ENCODE data around the gene STK17B. TPM values are rescaled to one million over a fixed set of nuclear protein-coding genes. Genes with fewer than 3 reads are reported as not detected.
A peak's percentile ranks its signal among the peaks of the same experiment; 100 is the strongest.

Gene STK17B
- total and polyA plus RNA-seq, 2 of the 8 experiments (the other 6 are each of a cell fraction or from before 2014, with no cell fraction given), result 1.8 to 10.5 TPM

DNA sequence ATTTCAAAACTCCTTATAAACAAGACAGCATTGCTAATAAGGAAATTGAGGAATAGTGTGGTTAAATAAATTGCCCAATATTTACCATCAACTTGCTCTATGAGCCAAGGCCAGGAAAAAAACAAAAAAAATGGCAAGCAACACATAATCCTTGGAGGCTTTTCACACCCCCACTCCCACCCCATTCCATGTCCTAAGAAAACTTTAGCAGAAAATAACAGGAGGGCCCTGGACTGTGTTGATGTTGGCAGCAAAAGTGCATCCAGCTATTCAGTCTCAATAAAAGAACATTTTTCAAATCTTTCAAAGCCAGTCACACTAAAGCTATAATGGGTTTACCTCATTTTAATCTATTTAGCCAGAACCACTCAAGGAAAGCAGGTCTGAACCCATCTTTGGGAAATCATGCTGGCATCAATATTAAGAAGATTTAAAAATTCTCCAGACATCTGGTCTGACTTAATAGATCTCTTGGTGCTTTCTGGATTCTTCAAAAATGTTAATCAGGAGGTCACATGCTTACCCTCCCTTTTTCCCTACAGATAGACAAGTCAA lies 34.6 kb upstream of the STK17B start:
- no peak overlapping the region for H3K18ac ChIP-seq (ENCODE audit: extremely low read depth, low read length)
- H2BK120ac ChIP-seq (replicated peaks; ENCODE audit: low read depth, low read length), result no peak overlapping the region
- H4K20me1 ChIP-seq (replicated peaks in 1 of 2; ENCODE audit: control insufficient read depth in 1 of 2, insufficient read depth in 2 of 2, low read length in 2 of 2), result no peaks in the 10 kb centered on the region
- no peak overlapping the region for H4K5ac ChIP-seq (ENCODE audit: insufficient read length, low read depth, low read length)
- FAIRE-seq (no peak), DNase-seq (ENCODE audit: low read depth in 1 of 2, low spot score in 2 of 2) (no peak)
- peaks cover 0 to 2% (median 0%) of the 10 kb centered on the region in 4 experiments; a peak in 2 of 7 replicates for H3K4me1 ChIP-seq (replicated peaks in 1 of 4; ENCODE audit: control insufficient read depth in 3 of 4, insufficient read depth in 4 of 4, low read length in 3 of 4)
- H3K4me2 ChIP-seq (ENCODE audit: insufficient read depth in 1 of 2, low read depth in 2 of 2, low read length in 2 of 2), result no peak overlapping the region
- no peak overlapping the region for H2BK15ac ChIP-seq (ENCODE audit: low read length)
- H4K8ac ChIP-seq (ENCODE audit: extremely low read depth, insufficient read depth, low read length), result no peak overlapping the region
- H4K91ac ChIP-seq (replicated peaks; ENCODE audit: insufficient read length, low read length), result no peak overlapping the region
- no peak overlapping the region for H2AK5ac ChIP-seq (ENCODE audit: low read depth, low read length)
- H2BK5ac ChIP-seq (ENCODE audit: low read depth, low read length), result no peak overlapping the region
- H3K23me2 ChIP-seq (ENCODE audit: low read depth, low read length), result no peaks in the 10 kb centered on the region; the same call in 1 of the 2 replicates
- H2BK12ac ChIP-seq (ENCODE audit: low read depth, low read length), result no peak overlapping the region
- H3K4ac ChIP-seq (replicated peaks; ENCODE audit: insufficient read length, low read depth, low read length), result no peak overlapping the region
- CTCF ChIA-PET (ENCODE audit: partially characterized antibody), result interaction anchor here (1.2 to 1.5 kb wide), 2 partner anchors 13 to 129 kb away, joined by 3 to 6 read pairs; no protein-coding TSS in a partner anchor
- H3K14ac ChIP-seq (ENCODE audit: insufficient read length), result no peak overlapping the region
- H3K9me3 ChIP-seq (ENCODE audit: insufficient read depth in 2 of 2, low read depth in 1 of 2, low read length in 1 of 2), result no peaks in the 10 kb centered on the region
- no peak overlapping the region for H2BK20ac ChIP-seq (ENCODE audit: low read length)
- no peak overlapping the region for H3K23ac ChIP-seq (ENCODE audit: insufficient read length)
- TF ChIP-seq EP300 (IDR thresholded peaks at IDR 0.05; ENCODE audit: borderline replicate concordance in 1 of 2, low read depth in 2 of 2, low read length in 2 of 2), result no peak
- no peak for TF ChIP-seq GABPA (IDR thresholded peaks at IDR 0.05; ENCODE audit: borderline replicate concordance, insufficient read depth, low read length)
- no peak for TF ChIP-seq JUND (IDR thresholded peaks at IDR 0.05; ENCODE audit: low read length)
- TF ChIP-seq CEBPB (IDR thresholded peaks at IDR 0.05; ENCODE audit: low read depth, low read length), result no peak
- TF ChIP-seq TEAD4 (IDR thresholded peaks at IDR 0.05; ENCODE audit: low read depth, low read length), result no peak
- H3K27me3 ChIP-seq (replicated peaks in 1 of 4; ENCODE audit: control insufficient read depth in 3 of 4, extremely low read depth in 1 of 4, insufficient read depth in 3 of 4, low read length in 3 of 4), result no peaks in the 10 kb centered on the region
- no peaks in the 10 kb centered on the region for H3K36me3 ChIP-seq (ENCODE audit: control insufficient read depth in 2 of 4, insufficient read depth in 4 of 4, low read length in 3 of 4)
- no peak overlapping the region for H2AFZ ChIP-seq (ENCODE audit: low read length)
- no peak overlapping the region for H3K9ac ChIP-seq (replicated peaks in 1 of 4; ENCODE audit: extremely low read depth in 1 of 4, low read depth in 3 of 4, low read length in 3 of 4)
- no peak overlapping the region for H3K56ac ChIP-seq (replicated peaks; ENCODE audit: insufficient read length, low read depth, low read length)
- H3K79me1 ChIP-seq (ENCODE audit: low read depth, low read length), result no peaks in the 10 kb centered on the region
- H3K4me3 ChIP-seq (ENCODE audit: extremely low read depth in 1 of 4, insufficient read depth in 2 of 4, low read depth in 3 of 4, low read length in 4 of 4), result peak overlapping the region in 1 of 4 experiments; percentile 9; a peak in 1 of 8 replicates
- no peaks in the 10 kb centered on the region for H3K79me2 ChIP-seq (ENCODE audit: control insufficient read depth in 1 of 2, insufficient read depth in 2 of 2, low read length in 2 of 2)
- POLR2A ChIA-PET (ENCODE audit: partially characterized antibody), result no interaction called here
- no peak overlapping the region for H3K27ac ChIP-seq (ENCODE audit: low read depth, low read length)

All from H1 (cell line).